ENCODE results near the gene IFITM10.
A peak's percentile ranks its signal among the peaks of the same experiment; 100 is the strongest.

The IFITM10 gene

GRCh38 chr11:1749395-1750351 is 722 bp downstream of the IFITM10 start:
- Mint-ChIP-seq H3K27ac (ENCODE audit: low read depth) (no peak overlapping the region), H3K36me3 (ENCODE audit: insufficient read depth) (peaks cover 5% of the 10 kb centered on the region), H3K4me3 (peak overlapping the region; percentile 70), H3K4me1 (peaks cover 17% of the 10 kb centered on the region), H3K27me3 (peaks cover 17% of the 10 kb centered on the region), H3K9me3 (no peaks in the 10 kb centered on the region)
- ATAC-seq (replicated peaks; ENCODE audit: extremely low read depth, poor library complexity, severe bottlenecking), result no peak
- DNase-seq (ENCODE audit: low spot score in 2 of 2), result no peak

GRCh38 chr11:1748636-1749394 is 1.6 kb downstream of the IFITM10 start:
- Mint-ChIP-seq H3K4me1 (peaks cover 14% of the 10 kb centered on the region), H3K27me3 (peaks cover 17% of the 10 kb centered on the region), H3K4me3 (peak overlapping the region; percentile 70), H3K27ac (ENCODE audit: low read depth) (no peak overlapping the region), H3K36me3 (ENCODE audit: insufficient read depth) (peaks cover 5% of the 10 kb centered on the region), H3K9me3 (no peaks in the 10 kb centered on the region)
- DNase-seq (ENCODE audit: low spot score in 2 of 2) (no peak), ATAC-seq (replicated peaks; ENCODE audit: extremely low read depth, poor library complexity, severe bottlenecking) (peak; percentile 16)

GRCh38 chr11:1747753-1748635 is 2.4 kb downstream of the IFITM10 start:
- Mint-ChIP-seq H3K27ac (ENCODE audit: low read depth) (no peak overlapping the region), H3K4me1 (peaks cover 14% of the 10 kb centered on the region), H3K36me3 (ENCODE audit: insufficient read depth) (peaks cover 4% of the 10 kb centered on the region), H3K4me3 (peak overlapping the region; percentile 10), H3K9me3 (no peaks in the 10 kb centered on the region), H3K27me3 (peaks cover 17% of the 10 kb centered on the region)
- ATAC-seq (replicated peaks; ENCODE audit: extremely low read depth, poor library complexity, severe bottlenecking) (no peak), DNase-seq (ENCODE audit: low spot score in 2 of 2) (no peak)

- H3K4me1 Mint-ChIP-seq, result peaks cover 14% of the 10 kb centered on the region
- no peak overlapping the region for H3K27ac Mint-ChIP-seq (ENCODE audit: low read depth)
- peak overlapping the region; percentile 10 for H3K4me3 Mint-ChIP-seq
- peaks cover 17% of the 10 kb centered on the region for H3K27me3 Mint-ChIP-seq
- H3K36me3 Mint-ChIP-seq (ENCODE audit: insufficient read depth), result peaks cover 1% of the 10 kb centered on the region
- no peak for DNase-seq (ENCODE audit: low spot score in 2 of 2)
- no peaks in the 10 kb centered on the region for H3K9me3 Mint-ChIP-seq
- no peak for ATAC-seq (replicated peaks; ENCODE audit: extremely low read depth, poor library complexity, severe bottlenecking)
Observed at GRCh38 chr11:1746956-1747752, 3.2 kb downstream of the IFITM10 start.

- H3K9me3 Mint-ChIP-seq, result no peaks in the 10 kb centered on the region
- DNase-seq (ENCODE audit: low spot score in 2 of 2) (no peak), ATAC-seq (replicated peaks; ENCODE audit: extremely low read depth, poor library complexity, severe bottlenecking) (no peak)
- no peak overlapping the region for H3K4me3 Mint-ChIP-seq
- no peak overlapping the region for H3K27ac Mint-ChIP-seq (ENCODE audit: low read depth)
- H3K36me3 Mint-ChIP-seq (ENCODE audit: insufficient read depth), result peaks cover 1% of the 10 kb centered on the region
- H3K27me3 Mint-ChIP-seq, result peaks cover 17% of the 10 kb centered on the region
- peaks cover 14% of the 10 kb centered on the region for H3K4me1 Mint-ChIP-seq
Observed at GRCh38 chr11:1746511-1746931, 3.9 kb downstream of the IFITM10 start.

- Mint-ChIP-seq H3K4me3 (no peak overlapping the region), H3K27ac (ENCODE audit: low read depth) (no peak overlapping the region), H3K27me3 (peaks cover 15% of the 10 kb centered on the region), H3K9me3 (no peaks in the 10 kb centered on the region), H3K4me1 (peaks cover 14% of the 10 kb centered on the region), H3K36me3 (ENCODE audit: insufficient read depth) (peaks cover 1% of the 10 kb centered on the region)
- ATAC-seq (replicated peaks; ENCODE audit: extremely low read depth, poor library complexity, severe bottlenecking) (no peak), DNase-seq (ENCODE audit: low spot score in 2 of 2) (no peak)
Observed at GRCh38 chr11:1745701-1746320, 4.6 kb downstream of the IFITM10 start.

- Mint-ChIP-seq H3K4me1 (peaks cover 8% of the 10 kb centered on the region), H3K27me3 (peaks cover 8% of the 10 kb centered on the region), H3K4me3 (no peak overlapping the region), H3K27ac (ENCODE audit: low read depth) (no peak overlapping the region), H3K9me3 (no peaks in the 10 kb centered on the region), H3K36me3 (ENCODE audit: insufficient read depth) (peaks cover 1% of the 10 kb centered on the region)
- DNase-seq (ENCODE audit: low spot score in 2 of 2) (no peak), ATAC-seq (replicated peaks; ENCODE audit: extremely low read depth, poor library complexity, severe bottlenecking) (no peak)
Observed at GRCh38 chr11:1744891-1745700, 5.3 kb downstream of the IFITM10 start.

- Mint-ChIP-seq H3K36me3 (ENCODE audit: insufficient read depth) (peaks cover 1% of the 10 kb centered on the region), H3K4me1 (no peaks in the 10 kb centered on the region), H3K27me3 (peaks cover under 1% of the 10 kb centered on the region), H3K27ac (ENCODE audit: low read depth) (no peak overlapping the region), H3K4me3 (no peak overlapping the region), H3K9me3 (no peaks in the 10 kb centered on the region)
- DNase-seq (ENCODE audit: low spot score in 2 of 2) (no peak), ATAC-seq (replicated peaks; ENCODE audit: extremely low read depth, poor library complexity, severe bottlenecking) (no peak)
Observed at GRCh38 chr11:1744137-1744886, 6.1 kb downstream of the IFITM10 start.

- no peak for ATAC-seq (replicated peaks; ENCODE audit: extremely low read depth, poor library complexity, severe bottlenecking)
- no peaks in the 10 kb centered on the region for H3K27me3 Mint-ChIP-seq
- H3K27ac Mint-ChIP-seq (ENCODE audit: low read depth), result no peak overlapping the region
- no peaks in the 10 kb centered on the region for H3K4me1 Mint-ChIP-seq
- H3K4me3 Mint-ChIP-seq, result no peak overlapping the region
- no peaks in the 10 kb centered on the region for H3K9me3 Mint-ChIP-seq
- H3K36me3 Mint-ChIP-seq (ENCODE audit: insufficient read depth), result peaks cover 1% of the 10 kb centered on the region
- DNase-seq (ENCODE audit: low spot score in 2 of 2), result no peak
Observed at GRCh38 chr11:1743585-1744136, 6.7 kb downstream of the IFITM10 start.

- H3K4me3 Mint-ChIP-seq, result no peak overlapping the region
- no peaks in the 10 kb centered on the region for H3K27me3 Mint-ChIP-seq
- no peaks in the 10 kb centered on the region for H3K9me3 Mint-ChIP-seq
- H3K27ac Mint-ChIP-seq (ENCODE audit: low read depth), result no peak overlapping the region
- H3K4me1 Mint-ChIP-seq, result no peaks in the 10 kb centered on the region
- ATAC-seq (replicated peaks; ENCODE audit: extremely low read depth, poor library complexity, severe bottlenecking) (no peak), DNase-seq (ENCODE audit: low spot score in 2 of 2) (no peak)
- H3K36me3 Mint-ChIP-seq (ENCODE audit: insufficient read depth), result peaks cover 1% of the 10 kb centered on the region
Observed at GRCh38 chr11:1742869-1743584, 7.4 kb downstream of the IFITM10 start.
